A549 (cell line): Measurements from ENCODE around the gene MYLK. TPM values are rescaled to one million over a fixed set of nuclear protein-coding genes. Genes with fewer than 3 reads are reported as not detected.

ENCODE experiments used
- ATAC-seq, 2 experiments: fragments of 200-7000 bp in 1 of 2; fragments of >200 bp in 1 of 2; cut with Nextera tagmentation in 1 of 2; cut with Tn5 transposase in 1 of 2; 3 replicates each; pipeline versions ENCODE4 v1.8.0 to v1.9.1; 2018 to 2020; ENCODE audit warnings: mild to moderate bottlenecking in 1 of 2, moderate library complexity in 1 of 2
- CTCF ChIA-PET: fragments of 300-600 bp; sonication (Branson Sonifier 250); formaldehyde crosslinking; extraction: SDS; loops from one replicate; lab custom pipeline; 2021; ENCODE audit warnings: antibody characterized with exemption, inconsistent platforms; lab: Yijun Ruan, JAX
- POLR2A ChIA-PET: fragments of 350-600 bp; formaldehyde crosslinking; extraction: SDS; loops from one replicate; lab custom pipeline; 2021; ENCODE audit warnings: antibody characterized with exemption, inconsistent platforms; lab: Yijun Ruan, JAX
- DNase-seq, 2 experiments: peaks; one replicate each; pipeline versions ENCODE4 v3.0.0 to v3.0.0-alpha.2; 2011 to 2016; ENCODE audit warnings: low read depth in 1 of 2, low spot score in 1 of 2
- FAIRE-seq: peaks from 2 replicates; lab custom pipeline; 2011; peaks lifted over from hg19 to GRCh38; lab: Jason Lieb, UNC
- H3K27ac ChIP-seq, 2 experiments: fragments of >200 bp; sonication (Bioruptor Twin); formaldehyde crosslinking; 3 replicates each; pipeline ENCODE4 v1.5.1; 2016 to 2017
- H3K4me1 ChIP-seq: fragments of >200 bp; sonication (Bioruptor Twin); formaldehyde crosslinking; 3 replicates; pipeline ENCODE4 v1.6.1; 2016
- H3K4me2 ChIP-seq: fragments of >200 bp; sonication (Bioruptor Twin); formaldehyde crosslinking; 3 replicates; pipeline ENCODE4 v1.6.1; 2016
- H3K4me3 ChIP-seq: fragments of >200 bp; sonication (Bioruptor Twin); formaldehyde crosslinking; 3 replicates; pipeline ENCODE4 v1.5.1; 2016
- H3K9me3 ChIP-seq: fragments of >200 bp; sonication (Bioruptor Twin); formaldehyde crosslinking; 3 replicates; pipeline ENCODE4 v1.6.1; 2016
- ATOH8 ChIP-seq: fragments of 250-450 bp; sonication (Bioruptor Pico); IDR thresholded peaks from 2 replicates; pipeline ENCODE4 v1.5.0; 2020; ENCODE audit warnings: low read depth, mild to moderate bottlenecking, moderate library complexity
- BHLHE40 ChIP-seq: IDR thresholded peaks from 2 replicates; pipeline ENCODE4 v1.6.1; 2012; ENCODE audit warnings: low read depth, low read length, inconsistent platforms
- CHD2 ChIP-seq: fragments of 150-350 bp; IDR thresholded peaks from 2 replicates; pipeline ENCODE4 v1.6.1; 2014; ENCODE audit warnings: low read length; ENCODE audit not compliant: partially characterized antibody
- CHD4 ChIP-seq: fragments of 200-600 bp; sonication (generic); IDR thresholded peaks from 2 replicates; pipeline ENCODE4 v1.6.1; 2016; ENCODE audit warnings: antibody characterized with exemption, mild to moderate bottlenecking, borderline replicate concordance
- CTCF ChIP-seq: fragments of >200 bp; sonication (Bioruptor Twin); formaldehyde crosslinking; IDR thresholded peaks from 3 replicates; pipeline ENCODE4 v1.5.1; 2016
- ESRRA ChIP-seq: fragments of 150-350 bp; IDR thresholded peaks from 2 replicates; pipeline ENCODE4 v1.6.1; 2014; ENCODE audit warnings: mild to moderate bottlenecking, low read length, borderline replicate concordance
- FOSL2 ChIP-seq, 2 experiments: fragments of 450-650 bp in 1 of 2; fragments of >200 bp in 1 of 2; sonication (Bioruptor Twin) in 1 of 2; formaldehyde crosslinking; IDR thresholded peaks; 2 replicates each; pipeline versions ENCODE4 v1.5.0 to v1.6.1; 2016 to 2020; ENCODE audit warnings: mild to moderate bottlenecking in 1 of 2, moderate library complexity in 1 of 2
- HDAC2 ChIP-seq: fragments of 200-600 bp; sonication (generic); IDR thresholded peaks from 2 replicates; pipeline ENCODE4 v1.6.1; 2016
- HEYL ChIP-seq: fragments of 250-450 bp; sonication (Bioruptor Pico); IDR thresholded peaks from 2 replicates; pipeline ENCODE4 v1.8.0; 2021; ENCODE audit warnings: mild to moderate bottlenecking, moderate library complexity
- HMGXB4 ChIP-seq: fragments of 250-450 bp; sonication (Bioruptor Pico); IDR thresholded peaks from 2 replicates; pipeline ENCODE4 v1.5.0; 2021; ENCODE audit warnings: mild to moderate bottlenecking, moderate library complexity, borderline replicate concordance
- KDM1A ChIP-seq: fragments of 200-600 bp; sonication (generic); IDR thresholded peaks from 2 replicates; pipeline ENCODE4 v1.6.1; 2016; ENCODE audit warnings: low read depth, mild to moderate bottlenecking
- MAFK ChIP-seq: fragments of 450-650 bp; IDR thresholded peaks from 2 replicates; pipeline ENCODE4 v1.6.1; 2014; ENCODE audit not compliant: partially characterized antibody
- NPAS2 ChIP-seq: fragments of 250-450 bp; sonication (Bioruptor Pico); IDR thresholded peaks from 2 replicates; pipeline ENCODE4 v1.8.0; 2022; ENCODE audit warnings: mild to moderate bottlenecking, moderate library complexity, borderline replicate concordance
- PBX3 ChIP-seq: IDR thresholded peaks from 2 replicates; pipeline ENCODE4 v1.6.1; 2012
- POLR2A ChIP-seq: IDR thresholded peaks from 2 replicates; pipeline ENCODE4 v1.6.1; 2012; ENCODE audit warnings: mild to moderate bottlenecking, low read length
- RCOR1 ChIP-seq: fragments of 150-350 bp; IDR thresholded peaks from 2 replicates; pipeline ENCODE4 v1.6.1; 2014; ENCODE audit warnings: antibody characterized with exemption, low read length, low read depth
- RNF2 ChIP-seq: fragments of 200-600 bp; sonication (generic); IDR thresholded peaks from 2 replicates; pipeline ENCODE4 v1.6.1; 2016; ENCODE audit warnings: low read depth, mild to moderate bottlenecking, antibody characterized with exemption, moderate library complexity, borderline replicate concordance
- TP53 ChIP-seq: fragments of 250-450 bp; sonication (Bioruptor Pico); IDR thresholded peaks from 2 replicates; pipeline ENCODE4 v1.5.0; 2021; ENCODE audit warnings: mild to moderate bottlenecking, moderate library complexity
- ZC3H11A ChIP-seq: fragments of 450-650 bp; IDR thresholded peaks from 2 replicates; pipeline ENCODE4 v1.6.1; 2014; ENCODE audit warnings: antibody characterized with exemption, mild to moderate bottlenecking
- ZFP36 ChIP-seq: fragments of 450-650 bp; IDR thresholded peaks from 2 replicates; pipeline ENCODE4 v1.6.1; 2014; ENCODE audit warnings: borderline replicate concordance; ENCODE audit not compliant: partially characterized antibody
- ZNF302 ChIP-seq: fragments of 250-450 bp; sonication (Bioruptor Pico); IDR thresholded peaks from 2 replicates; pipeline ENCODE4 v1.9.0; 2021; ENCODE audit warnings: inconsistent platforms, mild to moderate bottlenecking, moderate library complexity
- ZSCAN20 ChIP-seq: fragments of 250-450 bp; sonication (Bioruptor Pico); IDR thresholded peaks from 2 replicates; pipeline ENCODE4 v1.8.0; 2022; ENCODE audit warnings: mild to moderate bottlenecking, moderate library complexity
- WGBS: methylation state at CpG from one replicate; pipeline ENCODE4 v1.1.6; 2017; ENCODE audit errors: missing lambda C conversion rate; 5-methylcytosine and 5-hydroxymethylcytosine counted together
- polyA plus RNA-seq, 4 experiments: library from polyadenylated mRNA; depleted of rRNA in 3 of 4; stranded (reverse); fragments of >200 nt; fragmentation: RNase III in 1 of 4; extraction: RNeasy Plus Mini Kit Qiagen cat#74134 plus additional on column Dnase treatment in 1 of 4; gene quantifications; 2 replicates in 3 of 4; 3 replicates in 1 of 4; pipeline ENCODE4 v1.2.3, GENCODE V29; 2011 to 2017
- TF ChIP-seq, protein P1 (sequence below): fragments of 200-600 bp; sonication (generic); IDR thresholded peaks from 2 replicates; pipeline ENCODE4 v1.6.1; 2016; ENCODE audit warnings: antibody characterized with exemption, mild to moderate bottlenecking, moderate library complexity
- TF ChIP-seq, protein P2 (sequence below): fragments of >200 bp; sonication (Bioruptor Twin); formaldehyde crosslinking; IDR thresholded peaks from 3 replicates; pipeline ENCODE4 v1.6.1; 2016

MYLK gene
- polyA plus RNA-seq, 2 of the 4 experiments (the other 2 are of a cell fraction) = 16.9 to 17.4 TPM

- Histone ChIP-seq H3K27ac (no peak overlapping the region), H3K9me3 (no peaks in the 10 kb centered on the region), H3K4me3 (no peak overlapping the region), H3K4me2 (no peak overlapping the region), H3K4me1 (peaks cover 39% of the 10 kb centered on the region)
- CTCF ChIA-PET = interaction anchor here (1.0 to 1.6 kb wide), 4 partner anchors 14 to 28 kb away, joined by 3 to 4 read pairs (median 4); no protein-coding TSS in a partner anchor
- FAIRE-seq = no peak
- no peak for DNase-seq
- TF ChIP-seq RNF2 (no peak), ESRRA (no peak), CHD4 (no peak), BHLHE40 (no peak), MAFK (no peak), ZSCAN20 (no peak), ZC3H11A (no peak), ATOH8 (CRISPR knock-in tag) (no peak), HMGXB4 (CRISPR knock-in tag) (no peak), CHD2 (no peak), TP53 (CRISPR knock-in tag) (no peak), CTCF (no peak), HEYL (CRISPR knock-in tag) (no peak), KDM1A (no peak)
- TF ChIP-seq, protein P1, sequence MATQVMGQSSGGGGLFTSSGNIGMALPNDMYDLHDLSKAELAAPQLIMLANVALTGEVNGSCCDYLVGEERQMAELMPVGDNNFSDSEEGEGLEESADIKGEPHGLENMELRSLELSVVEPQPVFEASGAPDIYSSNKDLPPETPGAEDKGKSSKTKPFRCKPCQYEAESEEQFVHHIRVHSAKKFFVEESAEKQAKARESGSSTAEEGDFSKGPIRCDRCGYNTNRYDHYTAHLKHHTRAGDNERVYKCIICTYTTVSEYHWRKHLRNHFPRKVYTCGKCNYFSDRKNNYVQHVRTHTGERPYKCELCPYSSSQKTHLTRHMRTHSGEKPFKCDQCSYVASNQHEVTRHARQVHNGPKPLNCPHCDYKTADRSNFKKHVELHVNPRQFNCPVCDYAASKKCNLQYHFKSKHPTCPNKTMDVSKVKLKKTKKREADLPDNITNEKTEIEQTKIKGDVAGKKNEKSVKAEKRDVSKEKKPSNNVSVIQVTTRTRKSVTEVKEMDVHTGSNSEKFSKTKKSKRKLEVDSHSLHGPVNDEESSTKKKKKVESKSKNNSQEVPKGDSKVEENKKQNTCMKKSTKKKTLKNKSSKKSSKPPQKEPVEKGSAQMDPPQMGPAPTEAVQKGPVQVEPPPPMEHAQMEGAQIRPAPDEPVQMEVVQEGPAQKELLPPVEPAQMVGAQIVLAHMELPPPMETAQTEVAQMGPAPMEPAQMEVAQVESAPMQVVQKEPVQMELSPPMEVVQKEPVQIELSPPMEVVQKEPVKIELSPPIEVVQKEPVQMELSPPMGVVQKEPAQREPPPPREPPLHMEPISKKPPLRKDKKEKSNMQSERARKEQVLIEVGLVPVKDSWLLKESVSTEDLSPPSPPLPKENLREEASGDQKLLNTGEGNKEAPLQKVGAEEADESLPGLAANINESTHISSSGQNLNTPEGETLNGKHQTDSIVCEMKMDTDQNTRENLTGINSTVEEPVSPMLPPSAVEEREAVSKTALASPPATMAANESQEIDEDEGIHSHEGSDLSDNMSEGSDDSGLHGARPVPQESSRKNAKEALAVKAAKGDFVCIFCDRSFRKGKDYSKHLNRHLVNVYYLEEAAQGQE = no peak
- POLR2A ChIA-PET = no interaction called here
- 87% methylated on average over 3 of the region's 3 CpGs for WGBS
- no peak for ATAC-seq
Measured at GRCh38 chr3:123791073-123791370, 93.1 kb downstream of the MYLK start.

- WGBS = 95% methylated on average over 9 of the region's 9 CpGs
- DNase-seq = no peak
- H3K4me2 ChIP-seq = no peak overlapping the region
- no peak overlapping the region for H3K4me3 ChIP-seq
- no peak for FAIRE-seq
- ATAC-seq = no peak
- POLR2A ChIA-PET = no interaction called here
- no peaks in the 10 kb centered on the region for H3K9me3 ChIP-seq
- H3K4me1 ChIP-seq = peaks cover 39% of the 10 kb centered on the region
- CTCF ChIA-PET = interaction anchor here (0.8 to 1.6 kb wide), 7 partner anchors 8 to 93 kb away, joined by 3 to 4 read pairs (median 3); no protein-coding TSS in a partner anchor
- H3K27ac ChIP-seq = no peak overlapping the region
- TF ChIP-seq ZFP36 (no peak), ZNF302 (CRISPR knock-in tag) (no peak), ATOH8 (CRISPR knock-in tag) (no peak), NPAS2 (CRISPR knock-in tag) (no peak), PBX3 (no peak), POLR2A (no peak), RCOR1 (no peak), HDAC2 (no peak), FOSL2 (IDR thresholded peaks at IDR 0.05) (no peak), FOSL2 (CRISPR knock-in tag; IDR thresholded peaks at IDR 0.05) (no peak), BHLHE40 (no peak), RNF2 (no peak), CHD2 (no peak), ZC3H11A (no peak)
- TF ChIP-seq, protein P2, sequence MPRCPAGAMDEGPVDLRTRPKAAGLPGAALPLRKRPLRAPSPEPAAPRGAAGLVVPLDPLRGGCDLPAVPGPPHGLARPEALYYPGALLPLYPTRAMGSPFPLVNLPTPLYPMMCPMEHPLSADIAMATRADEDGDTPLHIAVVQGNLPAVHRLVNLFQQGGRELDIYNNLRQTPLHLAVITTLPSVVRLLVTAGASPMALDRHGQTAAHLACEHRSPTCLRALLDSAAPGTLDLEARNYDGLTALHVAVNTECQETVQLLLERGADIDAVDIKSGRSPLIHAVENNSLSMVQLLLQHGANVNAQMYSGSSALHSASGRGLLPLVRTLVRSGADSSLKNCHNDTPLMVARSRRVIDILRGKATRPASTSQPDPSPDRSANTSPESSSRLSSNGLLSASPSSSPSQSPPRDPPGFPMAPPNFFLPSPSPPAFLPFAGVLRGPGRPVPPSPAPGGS = no peak
Measured at GRCh38 chr3:123790254-123791072, 93.7 kb downstream of the MYLK start.
